MCF 10A (cell line): ENCODE measurements around the gene BCL2A1. TPM values are rescaled to one million over a fixed set of nuclear protein-coding genes. Genes with fewer than 3 reads are reported as not detected.
A peak's percentile ranks its signal among the peaks of the same experiment; 100 is the strongest.

ENCODE experiments used
- BruUV-seq: library from RNA; stranded (reverse); fragments of 400-500 nt; replicated peaks from 2 replicates; lab custom pipeline; 2021; lab: Mats Ljungman, UMichigan
- CTCF ChIA-PET: fragments of 300-600 bp; sonication (Branson Sonifier 250); formaldehyde crosslinking; extraction: SDS; loops from one replicate; lab custom pipeline; 2021; ENCODE audit warnings: antibody characterized with exemption, inconsistent platforms; lab: Yijun Ruan, JAX
- POLR2A ChIA-PET: fragments of 300-600, 350-650 bp; sonication (Branson Sonifier 250); formaldehyde crosslinking; extraction: SDS; loops from one replicate; lab custom pipeline; 2020; ENCODE audit warnings: antibody characterized with exemption, inconsistent platforms; lab: Yijun Ruan, JAX
- DNase-seq: peaks from one replicate; pipeline ENCODE4 v3.0.0-alpha.2; 2018; ENCODE audit not compliant: unreplicated experiment
- H3K27ac Mint-ChIP-seq: one replicate; pipeline ENCODE4 v1.8.0; 2022; ENCODE audit warnings: mild to moderate bottlenecking, low read depth, mixed read lengths; ENCODE audit not compliant: unreplicated experiment
- H3K27me3 Mint-ChIP-seq: one replicate; pipeline ENCODE4 v1.8.0; 2022; ENCODE audit warnings: mixed read lengths; ENCODE audit not compliant: insufficient read depth, unreplicated experiment
- H3K36me3 Mint-ChIP-seq: one replicate; pipeline ENCODE4 v1.8.0; 2022; ENCODE audit warnings: mild to moderate bottlenecking, moderate library complexity, mixed read lengths; ENCODE audit not compliant: insufficient read depth, unreplicated experiment
- H3K4me1 Mint-ChIP-seq: one replicate; pipeline ENCODE4 v1.8.0; 2022; ENCODE audit warnings: mixed read lengths; ENCODE audit not compliant: insufficient read depth, unreplicated experiment
- H3K4me3 Mint-ChIP-seq: one replicate; pipeline ENCODE4 v1.8.0; 2022; ENCODE audit warnings: mild to moderate bottlenecking, moderate library complexity, mixed read lengths; ENCODE audit not compliant: unreplicated experiment
- H3K9me3 Mint-ChIP-seq: one replicate; pipeline ENCODE4 v1.8.0; 2022; ENCODE audit warnings: mixed read lengths; ENCODE audit not compliant: unreplicated experiment
- CTCF ChIP-seq: fragments of 200-600 bp; IDR thresholded peaks from one replicate; pipeline ENCODE4 v1.8.0; 2022; ENCODE audit warnings: antibody characterized with exemption, mild to moderate bottlenecking; ENCODE audit not compliant: unreplicated experiment
- intact Hi-C: fragments of 100-400 bp; cut with micrococcal nuclease; formaldehyde crosslinking; loops from 2 replicates; pipeline ENCODE4 v1.14.1; 2022
- total RNA-seq: library from RNA; stranded (reverse); gene quantifications from 2 replicates; pipeline ENCODE4 v1.2.3, GENCODE V29; 2022

BCL2A1 gene
- total RNA-seq, 1 experiment from 2014 or later = not detected

GRCh38 chr15:79978655-79979514 is 7.9 kb upstream of the BCL2A1 start:
- POLR2A ChIA-PET = interaction anchor here (0.8 kb wide), 1 partner anchor 11 kb away, joined by 3 read pairs; no protein-coding TSS in a partner anchor
- no TSS peak for BruUV-seq
- H3K4me3 Mint-ChIP-seq = no peak overlapping the region
- TF ChIP-seq CTCF = no peak
- no peaks in the 10 kb centered on the region for H3K27me3 Mint-ChIP-seq
- CTCF ChIA-PET = interaction anchor here (0.5 to 1.2 kb wide), 3 partner anchors 9 to 129 kb away, joined by 3 to 4 read pairs (median 4); no protein-coding TSS in a partner anchor
- H3K4me1 Mint-ChIP-seq = peaks cover 7% of the 10 kb centered on the region
- no peaks in the 10 kb centered on the region for H3K36me3 Mint-ChIP-seq
- H3K27ac Mint-ChIP-seq = no peak overlapping the region
- intact Hi-C loops = no loop called here
- no peaks in the 10 kb centered on the region for H3K9me3 Mint-ChIP-seq
- DNase-seq = peak; percentile 30

GRCh38 chr15:79978260-79978654 is 7.3 kb upstream of the BCL2A1 start:
- Mint-ChIP-seq H3K4me3 (no peak overlapping the region), H3K9me3 (no peaks in the 10 kb centered on the region), H3K36me3 (no peaks in the 10 kb centered on the region), H3K4me1 (peaks cover 7% of the 10 kb centered on the region), H3K27me3 (no peaks in the 10 kb centered on the region), H3K27ac (no peak overlapping the region)
- no TSS peak for BruUV-seq
- intact Hi-C loops = no loop called here
- DNase-seq = no peak
- ChIA-PET CTCF (interaction anchor here (0.5 to 1.2 kb wide), 4 partner anchors 10 to 1000 kb away, joined by 3 to 4 read pairs (median 3); no protein-coding TSS in a partner anchor), POLR2A (interaction anchor here (0.6 to 0.8 kb wide), 2 partner anchors 10 to 614 kb away, joined by 3 read pairs; no protein-coding TSS in a partner anchor)
- no peak for TF ChIP-seq CTCF

- intact Hi-C loops = no loop called here
- TF ChIP-seq CTCF = no peak
- Mint-ChIP-seq H3K4me1 (peaks cover 7% of the 10 kb centered on the region), H3K4me3 (no peak overlapping the region), H3K27ac (no peak overlapping the region), H3K27me3 (no peaks in the 10 kb centered on the region), H3K36me3 (no peaks in the 10 kb centered on the region), H3K9me3 (no peaks in the 10 kb centered on the region)
- no TSS peak for BruUV-seq
- POLR2A ChIA-PET = interaction anchor here (0.6 to 1.6 kb wide), 2 partner anchors 54 to 613 kb away, joined by 3 to 6 read pairs; no protein-coding TSS in a partner anchor
- CTCF ChIA-PET = interaction anchor here (0.5 to 1.2 kb wide), 5 partner anchors 11 to 999 kb away, joined by 3 to 4 read pairs (median 3); no protein-coding TSS in a partner anchor
- DNase-seq = no peak
Observed at GRCh38 chr15:79977431-79978054, 6.5 kb upstream of the BCL2A1 start.
